Urinary bladder (tissue), 4 donors: ENCODE results near the gene SHISAL2B. TPM values are rescaled to one million over a fixed set of nuclear protein-coding genes. Genes with fewer than 3 reads are reported as not detected.

Experiments used
- DNase-seq: peaks from one replicate; pipeline ENCODE4 v3.0.0-alpha.2; 2015; ENCODE audit errors: extremely low spot score
- H3K27ac ChIP-seq: one replicate; pipeline ENCODE4 v1.5.1; 2013; ENCODE audit warnings: low read depth, mild to moderate bottlenecking, moderate library complexity
- H3K36me3 ChIP-seq: one replicate; pipeline ENCODE4 v1.6.1; 2013; ENCODE audit warnings: mild to moderate bottlenecking, moderate library complexity; ENCODE audit not compliant: insufficient read depth
- H3K4me1 ChIP-seq: one replicate; pipeline ENCODE4 v1.6.1; 2013; ENCODE audit warnings: mild to moderate bottlenecking, moderate library complexity; ENCODE audit not compliant: insufficient read depth
- H3K4me3 ChIP-seq: one replicate; pipeline ENCODE4 v1.5.1; 2013; ENCODE audit warnings: low read depth, low read length
- whole genome bisulfite sequencing: extraction: QIAGEN DNeasy Blood & Tissue Kit; methylation state at CpG from one replicate; pipeline ENCODE4 v1.1.7; 2013; 5-methylcytosine and 5-hydroxymethylcytosine counted together
- polyA plus RNA-seq: library from polyadenylated mRNA; stranded (reverse); fragments of 200-250 nt; gene quantifications from one replicate; pipeline ENCODE4 v1.2.3, GENCODE V29; 2013
- total RNA-seq: library from RNA; depleted of rRNA; stranded (reverse); fragments of >200 nt; gene quantifications from one replicate; pipeline ENCODE4 v1.2.3, GENCODE V29; 2014
- donor health status: healthy with polysubstance abuse.
- donor health status: healthy.

The SHISAL2B gene
- total and polyA plus RNA-seq, 2 donors, result not detected

GRCh38 chr5:64727150-64727549 lies 36.8 kb downstream of the SHISAL2B start:
- Histone ChIP-seq H3K36me3 (peaks cover 5% of the 10 kb centered on the region), H3K4me1 (no peaks in the 10 kb centered on the region), H3K27ac (no peak overlapping the region), H3K4me3 (no peak overlapping the region)
- DNase-seq, result no peak
- WGBS, result 96% methylated on average over 2 of the region's 2 CpGs

- 86% methylated on average over 1 of the region's 1 CpG for WGBS
- Histone ChIP-seq H3K4me3 (no peak overlapping the region), H3K27ac (no peak overlapping the region), H3K36me3 (peaks cover 4% of the 10 kb centered on the region), H3K4me1 (no peaks in the 10 kb centered on the region)
- no peak for DNase-seq
Measured at GRCh38 chr5:64742411-64742810, 52.1 kb downstream of the SHISAL2B start.

- no peaks in the 10 kb centered on the region for H3K4me1 ChIP-seq
- no peak overlapping the region for H3K27ac ChIP-seq
- peaks cover 4% of the 10 kb centered on the region for H3K36me3 ChIP-seq
- no peak overlapping the region for H3K4me3 ChIP-seq
- DNase-seq, result no peak
Measured at GRCh38 chr5:64742821-64743220, 52.5 kb downstream of the SHISAL2B start.

GRCh38 chr5:64744914-64745313 lies 54.6 kb downstream of the SHISAL2B start:
- no peak for DNase-seq
- WGBS, result 93% methylated on average over 1 of the region's 1 CpG
- H3K4me3 ChIP-seq, result no peak overlapping the region
- H3K4me1 ChIP-seq, result no peaks in the 10 kb centered on the region
- peaks cover 4% of the 10 kb centered on the region for H3K36me3 ChIP-seq
- no peak overlapping the region for H3K27ac ChIP-seq

GRCh38 chr5:64746446-64746845 lies 56.1 kb downstream of the SHISAL2B start:
- WGBS, result 94% methylated on average over 1 of the region's 1 CpG
- no peak overlapping the region for H3K4me3 ChIP-seq
- DNase-seq, result no peak
- H3K36me3 ChIP-seq, result peaks cover 2% of the 10 kb centered on the region
- H3K4me1 ChIP-seq, result no peaks in the 10 kb centered on the region
- H3K27ac ChIP-seq, result no peak overlapping the region

- H3K36me3 ChIP-seq, result peaks cover 2% of the 10 kb centered on the region
- no peaks in the 10 kb centered on the region for H3K4me1 ChIP-seq
- WGBS, result 81% methylated on average over 4 of the region's 4 CpGs
- no peak overlapping the region for H3K4me3 ChIP-seq
- no peak for DNase-seq
- no peak overlapping the region for H3K27ac ChIP-seq
Measured at GRCh38 chr5:64749385-64749784, 59.1 kb downstream of the SHISAL2B start.

GRCh38 chr5:64754066-64754465 lies 63.8 kb downstream of the SHISAL2B start:
- Histone ChIP-seq H3K4me3 (no peak overlapping the region), H3K27ac (no peak overlapping the region), H3K4me1 (no peaks in the 10 kb centered on the region), H3K36me3 (no peaks in the 10 kb centered on the region)
- DNase-seq, result no peak
- 98% methylated on average over 2 of the region's 2 CpGs for WGBS

GRCh38 chr5:64758901-64759300 lies 68.6 kb downstream of the SHISAL2B start:
- 76% methylated on average over 3 of the region's 3 CpGs for WGBS

GRCh38 chr5:64759960-64760660 lies 69.8 kb downstream of the SHISAL2B start:
- Histone ChIP-seq H3K36me3 (peaks cover 3% of the 10 kb centered on the region), H3K4me1 (no peaks in the 10 kb centered on the region), H3K27ac (no peak overlapping the region), H3K4me3 (no peak overlapping the region)
- 62% methylated on average over 4 of the region's 4 CpGs for WGBS
- DNase-seq, result no peak

More at GRCh38 chr5:64758901-64759300, 68.6 kb downstream of the SHISAL2B start:
- Histone ChIP-seq H3K36me3 (no peaks in the 10 kb centered on the region), H3K27ac (no peak overlapping the region), H3K4me3 (no peak overlapping the region), H3K4me1 (no peaks in the 10 kb centered on the region)
- DNase-seq, result no peak

- Histone ChIP-seq H3K36me3 (peaks cover 3% of the 10 kb centered on the region), H3K27ac (no peak overlapping the region), H3K4me3 (no peak overlapping the region), H3K4me1 (no peaks in the 10 kb centered on the region)
- 55% methylated on average over 4 of the region's 4 CpGs for WGBS
- DNase-seq, result no peak
Measured at GRCh38 chr5:64763948-64764503, 73.7 kb downstream of the SHISAL2B start.

GRCh38 chr5:64765804-64766504 lies 75.7 kb downstream of the SHISAL2B start:
- H3K36me3 ChIP-seq, result peaks cover 3% of the 10 kb centered on the region
- H3K27ac ChIP-seq, result no peak overlapping the region
- no peak overlapping the region for H3K4me3 ChIP-seq
- WGBS, result 89% methylated on average over 2 of the region's 2 CpGs
- peaks cover 2% of the 10 kb centered on the region for H3K4me1 ChIP-seq
- DNase-seq, result no peak

- peaks cover 3% of the 10 kb centered on the region for H3K36me3 ChIP-seq
- 74% methylated on average over 2 of the region's 2 CpGs for WGBS
- peaks cover 2% of the 10 kb centered on the region for H3K4me1 ChIP-seq
- H3K4me3 ChIP-seq, result no peak overlapping the region
- no peak overlapping the region for H3K27ac ChIP-seq
- DNase-seq, result no peak
Measured at GRCh38 chr5:64766941-64767340, 76.6 kb downstream of the SHISAL2B start.
